ENCODE data around the gene DLEC1.

Gene DLEC1

DNA sequence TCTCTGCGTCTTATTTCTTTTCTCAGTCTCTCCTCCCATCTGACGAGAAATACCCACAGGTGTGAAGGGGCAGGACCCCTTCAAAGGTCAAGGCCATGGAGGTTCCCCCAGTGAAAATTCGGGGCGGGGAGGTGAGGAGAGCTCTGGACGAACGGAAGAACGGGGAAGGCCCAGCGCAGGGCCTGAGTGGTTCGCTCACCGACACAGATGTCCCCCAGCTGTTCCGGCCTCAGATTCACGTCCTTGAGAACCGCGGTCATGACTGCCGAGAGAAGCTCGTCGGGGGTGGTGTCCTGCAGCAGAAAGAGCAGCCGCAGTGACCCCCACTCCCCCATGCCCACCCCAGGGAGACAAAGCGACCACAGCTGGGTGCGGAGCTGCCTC lies 97.4 kb downstream of the DLEC1 start:
- peak overlapping the region; percentile 92 for H3K4me3 ChIP-seq (ENCODE audit: low read length)
- TF ChIP-seq ZNF274 (IDR thresholded peaks at IDR 0.05; ENCODE audit: low read depth, low read length), result no peak

DNA sequence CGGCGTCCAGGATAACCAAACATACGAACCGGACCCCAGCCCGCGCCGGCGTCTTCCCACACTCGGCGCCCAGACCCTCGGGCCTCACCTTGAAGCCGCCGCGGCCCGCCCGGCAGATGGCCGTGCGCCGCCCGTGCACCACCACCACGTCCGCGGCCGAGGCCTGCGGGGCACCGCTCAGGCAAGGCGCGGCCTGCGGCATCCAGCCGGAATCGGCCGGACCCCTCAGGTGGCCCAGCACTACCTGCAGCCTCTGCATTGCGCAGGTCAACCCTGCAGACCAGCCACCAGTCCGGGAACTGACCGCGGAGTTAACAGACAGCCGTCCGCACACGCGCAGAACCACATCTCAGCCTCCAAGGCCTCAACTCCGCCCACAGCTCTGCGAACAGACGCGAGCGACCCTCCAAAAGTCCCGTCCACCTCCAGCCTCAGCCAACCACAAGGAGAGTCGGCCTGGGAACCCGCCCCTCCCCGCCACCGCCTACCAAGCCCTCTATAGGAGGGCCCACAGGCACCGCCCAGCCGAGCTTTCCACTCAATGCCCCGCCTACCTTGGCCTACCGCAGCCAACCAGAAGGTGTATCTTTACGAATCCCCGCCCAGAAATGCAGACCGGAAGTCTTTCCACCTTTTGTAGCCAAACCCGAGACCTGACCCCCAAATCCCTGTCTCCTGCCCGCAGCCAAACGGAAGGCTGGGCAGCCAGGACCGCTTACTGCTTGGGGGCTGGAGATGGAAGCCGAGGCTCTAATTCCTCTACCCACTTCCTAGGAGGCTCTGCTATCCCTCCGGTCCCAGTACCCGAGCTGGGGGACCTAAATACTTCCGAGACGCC lies 98.0 kb downstream of the DLEC1 start, which contains the start of gene ACAA1:
TSS of gene ACAA1 (minus strand) at position 351 of the 838 bp plus-strand sequence. CDS start at position 259, 92 bp downstream.
- no peak for TF ChIP-seq ZNF274 (IDR thresholded peaks at IDR 0.05; ENCODE audit: low read depth, low read length)
- H3K4me3 ChIP-seq (ENCODE audit: low read length), result peak within 1 kb of the TSS; percentile 92

DNA sequence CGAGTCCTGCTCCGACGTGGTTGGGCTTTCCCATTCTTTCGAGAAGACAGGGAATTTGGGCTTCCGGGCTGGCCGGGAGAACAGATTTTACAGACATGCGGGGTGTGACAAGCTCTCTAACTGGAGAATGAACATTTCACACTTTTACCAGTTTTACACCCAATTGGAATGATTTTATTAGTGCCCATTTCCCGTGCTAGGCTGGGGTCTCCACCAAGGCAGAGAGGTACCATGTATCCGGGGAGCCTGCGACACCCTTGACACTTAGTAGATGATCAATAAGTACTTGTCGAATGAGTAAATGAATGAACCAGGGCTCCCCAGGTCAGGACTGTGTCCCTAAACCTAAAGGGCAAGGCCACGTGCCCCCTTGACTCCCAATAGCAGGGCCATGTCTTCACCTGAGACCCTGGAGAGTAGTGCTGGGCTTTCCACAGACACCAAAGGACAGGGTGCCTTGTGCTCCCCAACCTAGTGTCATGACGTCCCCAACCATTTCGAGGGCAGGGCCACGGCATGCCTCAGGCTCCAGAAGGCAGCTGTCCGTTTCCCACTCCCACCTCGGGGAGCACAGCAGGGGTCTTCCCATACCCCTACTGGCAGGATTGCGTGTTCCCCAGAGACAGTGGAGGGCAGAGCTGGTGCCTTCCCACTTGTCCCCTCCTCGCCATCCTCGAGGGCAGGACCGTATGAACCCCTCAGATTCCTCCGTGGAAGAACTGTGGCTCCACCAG lies 98.8 kb downstream of the DLEC1 start:
- TF ChIP-seq ZNF274 (IDR thresholded peaks at IDR 0.05; ENCODE audit: low read depth, low read length), result no peak
- peak overlapping the region; percentile 87 for H3K4me3 ChIP-seq (ENCODE audit: low read length)

DNA sequence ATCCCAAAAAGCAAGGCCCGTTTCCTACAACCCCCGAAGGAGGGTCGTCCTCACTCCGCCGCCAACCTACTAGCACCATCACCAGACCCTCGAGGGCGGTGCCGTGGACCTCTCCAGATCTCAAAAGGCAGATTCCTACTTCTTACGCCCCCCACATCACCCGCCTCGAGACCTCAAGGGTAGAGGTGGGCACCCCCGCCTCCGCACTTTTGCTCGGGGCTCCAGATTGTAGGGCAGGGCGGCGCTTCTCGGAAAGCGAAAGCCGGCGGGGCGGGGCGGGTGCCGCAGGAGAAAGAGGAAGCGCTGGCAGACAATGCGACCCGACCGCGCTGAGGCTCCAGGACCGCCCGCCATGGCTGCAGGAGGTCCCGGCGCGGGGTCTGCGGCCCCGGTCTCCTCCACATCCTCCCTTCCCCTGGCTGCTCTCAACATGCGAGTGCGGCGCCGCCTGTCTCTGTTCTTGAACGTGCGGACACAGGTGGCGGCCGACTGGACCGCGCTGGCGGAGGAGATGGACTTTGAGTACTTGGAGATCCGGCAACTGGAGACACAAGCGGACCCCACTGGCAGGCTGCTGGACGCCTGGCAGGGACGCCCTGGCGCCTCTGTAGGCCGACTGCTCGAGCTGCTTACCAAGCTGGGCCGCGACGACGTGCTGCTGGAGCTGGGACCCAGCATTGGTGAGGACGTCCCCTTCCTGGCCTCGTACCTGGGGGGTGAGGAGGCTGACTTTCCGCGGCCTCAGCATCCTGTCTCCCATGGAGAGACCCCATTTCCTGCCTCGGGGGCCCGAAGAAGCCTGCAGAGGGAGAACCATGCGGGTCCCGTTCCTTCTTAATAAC lies 99.6 kb downstream of the DLEC1 start, which contains the start of gene MYD88:
TSS of gene MYD88 (plus strand) at position 313 of the 842 bp plus-strand sequence. CDS start at position 353, 40 bp downstream.
- peak within 1 kb of the TSS; percentile 87 for H3K4me3 ChIP-seq (ENCODE audit: low read length)
- no peak for TF ChIP-seq ZNF274 (IDR thresholded peaks at IDR 0.05; ENCODE audit: low read depth, low read length)

DNA sequence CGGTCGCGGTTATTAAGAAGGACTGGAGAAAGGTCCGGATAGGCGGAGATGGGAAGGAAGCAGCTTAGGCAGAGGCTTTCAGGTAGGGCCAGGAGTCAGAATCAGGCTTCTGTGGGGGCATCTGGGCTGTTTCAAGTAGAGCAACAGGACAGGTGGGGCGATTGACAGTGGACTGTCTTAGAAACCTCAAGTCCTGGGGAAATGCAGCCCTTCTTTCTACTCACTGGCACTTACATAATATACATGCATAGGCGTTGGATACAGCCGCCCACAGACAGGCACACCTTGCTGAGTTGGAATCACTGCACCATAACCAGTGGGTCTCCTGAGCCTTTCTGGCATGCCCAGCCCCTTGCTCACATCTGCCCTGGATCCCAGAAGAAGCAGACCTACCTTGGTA lies 100.2 kb downstream of the DLEC1 start:
- H3K4me3 ChIP-seq (ENCODE audit: low read length), result peak overlapping the region; percentile 87
- TF ChIP-seq ZNF274 (IDR thresholded peaks at IDR 0.05; ENCODE audit: low read depth, low read length), result no peak

DNA sequence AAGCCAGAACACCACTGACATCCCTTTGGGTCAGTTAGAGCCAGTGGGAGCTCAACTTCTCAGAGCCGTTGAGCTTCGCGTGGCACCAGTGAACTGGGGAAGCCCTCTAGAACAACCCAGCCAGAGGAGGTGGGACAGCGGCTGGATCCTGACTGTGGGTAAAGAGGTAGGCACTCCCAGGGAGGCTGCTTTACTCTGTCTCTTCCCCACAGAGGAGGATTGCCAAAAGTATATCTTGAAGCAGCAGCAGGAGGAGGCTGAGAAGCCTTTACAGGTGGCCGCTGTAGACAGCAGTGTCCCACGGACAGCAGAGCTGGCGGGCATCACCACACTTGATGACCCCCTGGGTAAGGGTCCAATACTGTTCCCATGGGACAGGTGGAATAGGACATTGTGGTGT lies 100.6 kb downstream of the DLEC1 start:
- no peak for TF ChIP-seq ZNF274 (IDR thresholded peaks at IDR 0.05; ENCODE audit: low read depth, low read length)
- peak overlapping the region; percentile 87; the same call in 1 of the 2 replicates for H3K4me3 ChIP-seq (ENCODE audit: low read length)

DNA sequence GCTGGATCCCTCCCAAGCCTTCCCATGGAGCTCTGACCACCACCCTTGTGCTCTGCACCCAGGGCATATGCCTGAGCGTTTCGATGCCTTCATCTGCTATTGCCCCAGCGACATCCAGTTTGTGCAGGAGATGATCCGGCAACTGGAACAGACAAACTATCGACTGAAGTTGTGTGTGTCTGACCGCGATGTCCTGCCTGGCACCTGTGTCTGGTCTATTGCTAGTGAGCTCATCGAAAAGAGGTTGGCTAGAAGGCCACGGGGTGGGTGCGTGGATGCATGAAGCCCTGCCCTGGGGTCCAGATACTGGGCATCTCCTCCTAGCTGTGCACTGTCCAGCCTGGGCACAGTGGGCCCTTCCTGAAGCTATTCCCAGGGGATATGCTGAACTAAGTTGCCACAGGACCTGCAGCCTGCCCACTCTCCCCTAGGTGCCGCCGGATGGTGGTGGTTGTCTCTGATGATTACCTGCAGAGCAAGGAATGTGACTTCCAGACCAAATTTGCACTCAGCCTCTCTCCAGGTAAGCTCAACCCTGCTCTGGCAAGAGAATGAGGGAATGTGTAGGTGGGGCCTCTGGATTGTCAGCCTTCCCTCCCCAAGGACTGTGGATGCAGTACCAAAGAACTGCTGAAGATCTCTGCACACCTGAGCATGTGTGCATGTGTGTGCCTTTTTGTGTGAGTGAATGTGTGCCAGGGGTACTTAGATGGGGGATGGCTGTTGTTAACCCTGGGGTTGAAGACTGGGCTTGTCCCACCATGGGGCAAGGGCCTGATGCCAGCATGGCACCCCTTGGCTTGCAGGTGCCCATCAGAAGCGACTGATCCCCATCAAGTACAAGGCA lies 101.5 kb downstream of the DLEC1 start:
- peak overlapping the region; percentile 87; the same call in 1 of the 2 replicates for H3K4me3 ChIP-seq (ENCODE audit: low read length)
- TF ChIP-seq ZNF274 (IDR thresholded peaks at IDR 0.05; ENCODE audit: low read depth, low read length), result no peak

DNA sequence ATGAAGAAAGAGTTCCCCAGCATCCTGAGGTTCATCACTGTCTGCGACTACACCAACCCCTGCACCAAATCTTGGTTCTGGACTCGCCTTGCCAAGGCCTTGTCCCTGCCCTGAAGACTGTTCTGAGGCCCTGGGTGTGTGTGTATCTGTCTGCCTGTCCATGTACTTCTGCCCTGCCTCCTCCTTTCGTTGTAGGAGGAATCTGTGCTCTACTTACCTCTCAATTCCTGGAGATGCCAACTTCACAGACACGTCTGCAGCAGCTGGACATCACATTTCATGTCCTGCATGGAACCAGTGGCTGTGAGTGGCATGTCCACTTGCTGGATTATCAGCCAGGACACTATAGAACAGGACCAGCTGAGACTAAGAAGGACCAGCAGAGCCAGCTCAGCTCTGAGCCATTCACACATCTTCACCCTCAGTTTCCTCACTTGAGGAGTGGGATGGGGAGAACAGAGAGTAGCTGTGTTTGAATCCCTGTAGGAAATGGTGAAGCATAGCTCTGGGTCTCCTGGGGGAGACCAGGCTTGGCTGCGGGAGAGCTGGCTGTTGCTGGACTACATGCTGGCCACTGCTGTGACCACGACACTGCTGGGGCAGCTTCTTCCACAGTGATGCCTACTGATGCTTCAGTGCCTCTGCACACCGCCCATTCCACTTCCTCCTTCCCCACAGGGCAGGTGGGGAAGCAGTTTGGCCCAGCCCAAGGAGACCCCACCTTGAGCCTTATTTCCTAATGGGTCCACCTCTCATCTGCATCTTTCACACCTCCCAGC lies 102.4 kb downstream of the DLEC1 start:
- TF ChIP-seq ZNF274 (IDR thresholded peaks at IDR 0.05; ENCODE audit: low read depth, low read length), result no peak
- no peak overlapping the region for H3K4me3 ChIP-seq (ENCODE audit: low read length)

DNA sequence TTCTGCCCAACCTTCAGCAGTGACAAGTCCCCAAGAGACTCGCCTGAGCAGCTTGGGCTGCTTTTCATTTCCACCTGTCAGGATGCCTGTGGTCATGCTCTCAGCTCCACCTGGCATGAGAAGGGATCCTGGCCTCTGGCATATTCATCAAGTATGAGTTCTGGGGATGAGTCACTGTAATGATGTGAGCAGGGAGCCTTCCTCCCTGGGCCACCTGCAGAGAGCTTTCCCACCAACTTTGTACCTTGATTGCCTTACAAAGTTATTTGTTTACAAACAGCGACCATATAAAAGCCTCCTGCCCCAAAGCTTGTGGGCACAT lies 102.9 kb downstream of the DLEC1 start:
- no peak for TF ChIP-seq ZNF274 (IDR thresholded peaks at IDR 0.05; ENCODE audit: low read depth, low read length)
- no peak overlapping the region for H3K4me3 ChIP-seq (ENCODE audit: low read length)

DNA sequence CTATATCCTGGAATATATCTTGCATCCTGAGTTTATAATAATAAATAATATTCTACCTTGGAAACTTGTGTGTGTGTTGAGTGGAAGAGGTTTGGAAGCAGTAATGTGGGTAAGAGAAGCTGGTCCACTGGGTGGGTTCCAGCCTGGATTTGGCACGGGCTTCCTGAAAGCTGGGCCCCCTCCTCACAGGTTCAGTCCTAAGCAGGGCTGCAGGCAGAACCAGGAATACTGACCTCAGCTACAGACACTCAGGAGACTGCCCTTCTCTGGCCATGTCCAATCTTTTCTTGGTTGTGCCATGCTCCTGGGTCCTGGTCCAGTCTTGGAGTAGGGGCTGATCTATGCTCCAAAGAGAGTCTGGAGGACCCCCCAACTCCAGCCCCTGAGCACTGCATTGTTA lies 104.0 kb downstream of the DLEC1 start:
- no peak overlapping the region for H3K4me3 ChIP-seq (ENCODE audit: low read length)
- TF ChIP-seq ZNF274 (IDR thresholded peaks at IDR 0.05; ENCODE audit: low read depth, low read length), result no peak

DNA sequence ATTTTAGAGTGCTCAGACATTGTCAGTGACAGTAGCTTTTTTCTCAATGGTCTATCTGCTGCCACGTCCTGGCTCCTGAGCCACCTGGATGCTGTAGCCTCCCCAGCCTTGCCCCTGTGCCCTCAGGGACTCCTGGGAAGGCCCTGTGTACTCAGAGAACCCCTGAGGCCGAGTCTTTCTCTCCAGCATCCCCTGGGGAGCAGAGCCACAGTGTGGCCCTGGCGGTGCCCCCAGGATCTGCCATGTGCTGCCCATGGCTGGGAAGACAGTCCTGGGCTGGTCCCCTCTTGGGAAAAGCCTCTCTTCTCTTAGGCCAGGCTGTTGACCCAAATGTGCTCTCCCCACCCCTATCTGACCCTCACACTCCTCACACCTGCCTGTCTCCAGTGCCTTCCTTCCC lies 104.5 kb downstream of the DLEC1 start:
- TF ChIP-seq ZNF274 (IDR thresholded peaks at IDR 0.05; ENCODE audit: low read depth, low read length), result no peak
- H3K4me3 ChIP-seq (ENCODE audit: low read length), result no peak overlapping the region

DNA sequence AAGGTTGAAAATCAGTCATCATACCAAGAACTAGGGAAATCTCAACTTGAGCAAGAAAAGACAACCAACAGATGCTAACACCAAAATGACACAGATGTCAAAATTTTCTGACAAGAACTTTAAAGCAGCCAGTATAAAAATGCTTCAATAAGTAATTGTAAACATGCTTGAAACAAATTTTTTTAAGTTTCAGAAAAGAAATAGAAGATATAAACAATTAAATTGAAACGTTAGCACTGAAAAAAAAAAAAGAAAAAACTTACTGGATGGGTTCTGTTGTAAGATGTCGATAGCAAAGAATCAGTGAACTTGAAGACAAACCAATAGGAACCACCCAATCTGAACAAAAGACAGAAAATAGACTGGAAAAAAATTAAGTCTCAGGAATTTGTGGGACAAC lies 107.5 kb downstream of the DLEC1 start:
- no peak for TF ChIP-seq ZNF274 (IDR thresholded peaks at IDR 0.05; ENCODE audit: low read depth, low read length)
- no peak overlapping the region for H3K4me3 ChIP-seq (ENCODE audit: low read length)

DNA sequence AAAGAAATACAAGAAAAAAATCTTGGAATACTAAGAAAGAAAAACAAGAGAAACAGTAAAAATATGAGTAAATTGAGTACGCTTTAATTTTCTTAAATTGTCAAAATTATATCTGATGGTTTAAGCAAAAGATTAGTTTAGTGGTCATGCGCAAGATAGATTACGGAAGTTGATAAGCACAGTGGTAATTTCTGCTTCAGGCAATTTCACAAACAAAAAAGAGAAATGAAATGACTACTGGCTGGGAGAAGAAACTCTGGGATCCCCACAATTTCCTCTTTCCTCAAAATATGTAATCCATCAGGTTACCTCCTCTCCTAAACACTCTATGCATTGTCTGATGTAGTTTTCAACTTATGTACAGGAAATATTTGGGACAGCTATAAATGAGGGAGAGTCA lies 108.4 kb downstream of the DLEC1 start:
- no peak overlapping the region for H3K4me3 ChIP-seq (ENCODE audit: low read length)
- TF ChIP-seq ZNF274 (IDR thresholded peaks at IDR 0.05; ENCODE audit: low read depth, low read length), result no peak

Data from GM08714 (cell line).